Mesenchymal stem cell (in vitro differentiated cells and primary cell): Measurements from ENCODE around the gene CLIP1.

Experiments
- DNase-seq: peaks from one replicate; pipeline ENCODE4 v3.0.0-alpha.2; 2013
- H2AFZ ChIP-seq: one replicate; pipeline ENCODE4 v1.6.1; 2013; ENCODE audit warnings: low read depth, mild to moderate bottlenecking, control low read depth, inconsistent platforms, low read length, moderate library complexity
- H2AK5ac ChIP-seq: 2 replicates; pipeline ENCODE4 v1.6.1; 2013; ENCODE audit warnings: low read length, moderate library complexity, mild to moderate bottlenecking, inconsistent platforms; ENCODE audit not compliant: severe bottlenecking
- H2BK120ac ChIP-seq: one replicate; pipeline ENCODE4 v1.6.1; 2013; ENCODE audit warnings: low read depth, mild to moderate bottlenecking, inconsistent platforms, low read length, moderate library complexity
- H2BK12ac ChIP-seq, 2 experiments: one replicate each; pipeline ENCODE4 v1.6.1; 2013; ENCODE audit warnings: inconsistent platforms in 2 of 2, low read length in 2 of 2, mild to moderate bottlenecking in 2 of 2, moderate library complexity in 2 of 2, control low read depth in 1 of 2
- H2BK15ac ChIP-seq: one replicate; pipeline ENCODE4 v1.6.1; 2013; ENCODE audit warnings: mild to moderate bottlenecking, low read depth, inconsistent platforms; ENCODE audit not compliant: poor library complexity, severe bottlenecking
- H2BK5ac ChIP-seq: 2 replicates; pipeline ENCODE4 v1.6.1; 2013; ENCODE audit warnings: low read depth, mild to moderate bottlenecking, low read length, control low read depth, inconsistent platforms; ENCODE audit not compliant: poor library complexity, severe bottlenecking
- H3K14ac ChIP-seq, 2 experiments: one replicate each; pipeline ENCODE4 v1.6.1; 2013; ENCODE audit warnings: inconsistent platforms in 2 of 2, low read length in 2 of 2, control low read depth in 1 of 2, mild to moderate bottlenecking in 1 of 2, moderate library complexity in 1 of 2
- H3K18ac ChIP-seq, 2 experiments: one replicate each; pipeline ENCODE4 v1.6.1; 2013; ENCODE audit warnings: inconsistent platforms in 2 of 2, low read length in 2 of 2, control low read depth in 1 of 2, low read depth in 1 of 2, mild to moderate bottlenecking in 1 of 2
- H3K23ac ChIP-seq, 2 experiments: one replicate each; pipeline ENCODE4 v1.6.1; 2013; ENCODE audit warnings: inconsistent platforms in 2 of 2, low read length in 2 of 2, mild to moderate bottlenecking in 2 of 2, moderate library complexity in 2 of 2, control low read depth in 1 of 2
- H3K27ac ChIP-seq: 2 replicates; pipeline ENCODE4 v1.5.1; 2013; ENCODE audit warnings: mild to moderate bottlenecking, moderate library complexity, low read length, control low read depth, inconsistent platforms; ENCODE audit not compliant: poor library complexity, severe bottlenecking
- H3K27me3 ChIP-seq, 2 experiments: 2 replicates each; pipeline versions ENCODE4 v1.6.1 to v1.7.0; 2013; ENCODE audit warnings: low read length in 2 of 2, mild to moderate bottlenecking in 2 of 2, moderate library complexity in 2 of 2, control low read depth in 1 of 2, inconsistent platforms in 1 of 2; ENCODE audit not compliant: control insufficient read depth in 1 of 2, insufficient read depth in 1 of 2
- H3K36me3 ChIP-seq, 2 experiments: 2 replicates each; pipeline versions ENCODE4 v1.6.1 to v1.7.0; 2013; ENCODE audit warnings: low read length in 2 of 2, control low read depth in 1 of 2, inconsistent platforms in 1 of 2, low read depth in 1 of 2, mild to moderate bottlenecking in 1 of 2; ENCODE audit not compliant: insufficient read depth in 2 of 2, control insufficient read depth in 1 of 2
- H3K4ac ChIP-seq, 2 experiments: one replicate each; pipeline ENCODE4 v1.6.1; 2013; ENCODE audit warnings: inconsistent platforms in 2 of 2, low read length in 2 of 2, mild to moderate bottlenecking in 2 of 2, moderate library complexity in 2 of 2, control low read depth in 1 of 2, low read depth in 1 of 2
- H3K4me1 ChIP-seq: 2 replicates; pipeline ENCODE4 v1.6.1; 2013; ENCODE audit warnings: low read depth, low read length, control low read depth; ENCODE audit not compliant: control insufficient read depth, insufficient read depth
- H3K4me2 ChIP-seq: 2 replicates; pipeline ENCODE4 v1.6.1; 2013; ENCODE audit warnings: low read length, mild to moderate bottlenecking, inconsistent platforms; ENCODE audit not compliant: poor library complexity, severe bottlenecking
- H3K4me3 ChIP-seq, 2 experiments: 2 replicates each; pipeline versions ENCODE4 v1.5.1 to v1.7.0; 2013; ENCODE audit warnings: low read length in 2 of 2, mild to moderate bottlenecking in 2 of 2, control low read depth in 1 of 2, low read depth in 1 of 2; ENCODE audit not compliant: insufficient read depth in 1 of 2
- H3K79me1 ChIP-seq: replicated peaks from 2 replicates; pipeline ENCODE4 v1.6.1; 2013; ENCODE audit warnings: mild to moderate bottlenecking, control low read depth, low read length, inconsistent platforms; ENCODE audit not compliant: poor library complexity, severe bottlenecking
- H3K9ac ChIP-seq: 2 replicates; pipeline ENCODE4 v1.7.0; 2013; ENCODE audit warnings: mild to moderate bottlenecking, low read length, moderate library complexity
- H3K9me3 ChIP-seq: 2 replicates; pipeline ENCODE4 v1.7.0; 2013; ENCODE audit warnings: mild to moderate bottlenecking, low read length; ENCODE audit not compliant: control insufficient read depth
- H4K8ac ChIP-seq: one replicate; pipeline ENCODE4 v1.6.1; 2013; ENCODE audit warnings: inconsistent platforms, mild to moderate bottlenecking, low read length, moderate library complexity
- H4K91ac ChIP-seq: one replicate; pipeline ENCODE4 v1.6.1; 2013; ENCODE audit warnings: mild to moderate bottlenecking, low read length, inconsistent platforms
- WGBS: methylation state at CpG from one replicate; pipeline ENCODE4 v1.1.7; 2013; ENCODE audit warnings: mixed read lengths; 5-methylcytosine and 5-hydroxymethylcytosine counted together

Gene CLIP1

DNA sequence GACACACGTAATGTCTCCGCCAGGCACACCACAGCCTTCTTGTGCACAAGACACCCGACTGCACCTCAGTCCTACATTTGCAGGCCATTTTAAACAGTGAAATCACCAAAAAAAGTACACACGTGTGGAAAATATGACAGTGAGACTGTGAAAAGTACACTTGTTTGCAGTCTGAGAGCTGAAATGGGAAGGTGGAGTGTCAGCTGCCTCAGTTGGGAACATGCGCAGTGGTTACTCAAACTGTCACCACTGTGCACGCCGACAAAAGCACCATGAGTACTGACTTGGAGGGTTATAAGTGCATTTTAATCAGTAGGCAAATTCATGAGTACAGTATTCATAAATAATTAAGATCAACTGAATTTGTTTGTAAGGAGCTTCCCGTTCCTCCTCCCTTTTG is 171.9 kb downstream of the CLIP1 start:
- no peak for DNase-seq
- no peak overlapping the region for H3K4me2 ChIP-seq
- no peak overlapping the region for H3K27ac ChIP-seq
- H2BK12ac ChIP-seq, result no peak overlapping the region
- no peak overlapping the region for H3K9ac ChIP-seq
- H4K8ac ChIP-seq, result no peak overlapping the region
- H3K9me3 ChIP-seq, result no peaks in the 10 kb centered on the region
- no peak overlapping the region for H2AK5ac ChIP-seq
- no peak overlapping the region for H3K14ac ChIP-seq
- no peaks in the 10 kb centered on the region for H3K27me3 ChIP-seq
- no peak overlapping the region for H4K91ac ChIP-seq
- H3K4ac ChIP-seq, result no peak overlapping the region
- no peak overlapping the region for H2BK5ac ChIP-seq
- no peak overlapping the region for H2BK15ac ChIP-seq
- H3K18ac ChIP-seq, result no peak overlapping the region
- H2BK120ac ChIP-seq, result no peak overlapping the region
- peaks cover 31 to 53% of the 10 kb centered on the region in 2 experiments for H3K36me3 ChIP-seq
- 99% methylated on average over 5 of the region's 8 CpGs for WGBS
- peaks cover 32% of the 10 kb centered on the region for H3K79me1 ChIP-seq
- H2AFZ ChIP-seq, result no peak overlapping the region
- no peak overlapping the region for H3K23ac ChIP-seq
- H3K4me3 ChIP-seq, result no peak overlapping the region
- no peaks in the 10 kb centered on the region for H3K4me1 ChIP-seq

DNA sequence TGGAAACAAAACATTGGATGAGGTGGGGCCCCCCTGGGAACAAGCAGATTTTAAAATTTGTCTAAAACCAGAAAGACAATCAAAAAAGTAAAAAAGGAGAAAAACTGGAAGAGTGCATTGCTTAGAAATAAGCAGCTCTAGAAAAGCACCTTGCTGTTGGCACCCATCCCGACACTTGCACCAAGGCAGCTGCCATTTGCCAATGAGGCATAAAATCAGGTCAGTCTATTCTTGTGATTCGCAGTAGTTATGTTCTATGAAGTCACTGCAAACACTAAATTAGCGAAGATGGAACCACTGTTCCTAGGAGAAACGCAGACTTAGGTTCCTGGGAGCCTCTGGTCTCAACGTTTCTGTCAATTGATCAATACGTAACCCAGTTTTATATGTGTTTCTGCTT is 172.4 kb downstream of the CLIP1 start:
- Histone ChIP-seq H3K79me1 (peaks cover 32% of the 10 kb centered on the region), H3K36me3 (peaks cover 31 to 53% of the 10 kb centered on the region in 2 experiments), H3K4ac (no peak overlapping the region), H2BK120ac (no peak overlapping the region), H3K9me3 (no peaks in the 10 kb centered on the region), H2BK5ac (no peak overlapping the region), H3K27me3 (no peaks in the 10 kb centered on the region), H2AK5ac (no peak overlapping the region), H4K8ac (no peak overlapping the region), H3K18ac (no peak overlapping the region), H3K4me2 (no peak overlapping the region), H2BK15ac (no peak overlapping the region), H2AFZ (no peak overlapping the region), H2BK12ac (no peak overlapping the region), H3K23ac (no peak overlapping the region), H3K27ac (no peak overlapping the region), H4K91ac (no peak overlapping the region), H3K14ac (no peak overlapping the region), H3K4me1 (no peaks in the 10 kb centered on the region), H3K4me3 (no peak overlapping the region), H3K9ac (no peak overlapping the region)
- WGBS, result 97% methylated on average over 6 of the region's 6 CpGs
- no peak for DNase-seq

DNA sequence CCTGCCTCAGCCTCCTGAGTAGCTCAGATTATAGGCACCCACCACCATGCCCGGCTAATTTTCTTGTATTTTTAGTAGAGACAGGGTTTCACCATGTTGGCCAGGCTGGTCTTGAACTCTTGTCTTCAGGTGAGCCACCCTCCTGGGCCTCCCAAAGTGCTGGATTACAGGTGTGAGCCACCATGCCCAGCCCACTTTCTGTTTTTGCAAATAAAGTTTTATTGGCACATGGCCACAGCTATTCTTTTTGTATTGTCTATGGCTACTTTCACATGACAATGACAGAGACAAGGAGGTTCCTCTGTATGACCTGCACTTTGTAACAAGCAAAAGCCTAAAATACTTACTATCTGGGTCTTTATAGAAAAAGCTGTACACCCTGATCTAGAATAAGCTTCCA is 176.9 kb downstream of the CLIP1 start:
- Histone ChIP-seq H2AK5ac (no peak overlapping the region), H3K14ac (no peak overlapping the region), H3K4me3 (no peak overlapping the region), H3K4me2 (no peak overlapping the region), H2AFZ (no peak overlapping the region), H3K9ac (no peak overlapping the region), H3K79me1 (peaks cover 13% of the 10 kb centered on the region), H3K27me3 (no peaks in the 10 kb centered on the region), H3K4ac (no peak overlapping the region), H3K4me1 (no peaks in the 10 kb centered on the region), H3K23ac (no peak overlapping the region), H2BK5ac (no peak overlapping the region), H3K18ac (no peak overlapping the region), H2BK120ac (no peak overlapping the region), H4K8ac (no peak overlapping the region), H3K27ac (no peak overlapping the region), H2BK15ac (no peak overlapping the region), H2BK12ac (no peak overlapping the region), H3K36me3 (peaks cover 29 to 63% of the 10 kb centered on the region in 2 experiments), H3K9me3 (no peaks in the 10 kb centered on the region), H4K91ac (no peak overlapping the region)
- DNase-seq, result no peak
- 100% methylated on average over 1 of the region's 1 CpG for WGBS

DNA sequence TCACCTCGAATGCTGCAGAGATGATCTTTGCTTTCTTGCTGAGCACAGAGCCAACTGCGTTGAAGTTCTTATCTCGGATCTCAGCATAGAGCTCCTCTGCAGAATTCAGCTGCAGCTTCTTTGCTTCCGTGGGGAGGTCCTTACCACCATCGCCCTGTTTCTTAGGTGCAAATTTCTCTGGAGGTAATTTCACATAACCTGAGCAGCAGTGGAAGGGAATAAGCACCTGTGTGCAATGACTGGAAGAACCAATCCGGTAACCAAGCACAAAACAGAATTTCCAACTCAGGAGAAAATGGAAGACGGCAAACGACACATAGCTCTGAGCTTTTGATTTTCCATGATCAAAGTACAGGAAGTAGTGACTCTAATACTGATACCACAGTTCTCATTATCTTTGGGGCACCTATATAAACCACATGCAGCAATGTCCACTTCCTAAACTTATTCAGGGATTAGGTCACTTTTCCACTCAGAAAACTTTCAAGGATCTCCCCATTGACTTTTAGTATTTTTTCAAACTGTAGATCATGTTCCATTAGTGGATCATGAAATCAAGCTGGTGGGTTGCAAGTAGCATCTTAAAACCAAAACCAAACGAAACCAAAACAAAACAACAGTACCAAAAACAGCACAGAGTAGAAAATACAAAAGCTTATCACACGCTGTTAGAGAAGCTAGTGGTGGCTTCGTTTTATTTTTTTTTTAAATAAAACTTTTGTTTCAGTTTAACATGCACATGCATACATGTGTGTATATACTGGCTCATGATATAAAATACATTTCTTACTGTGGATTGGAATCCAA is 177.7 kb downstream of the CLIP1 start:
- H4K8ac ChIP-seq, result no peak overlapping the region
- no peak overlapping the region for H2AK5ac ChIP-seq
- no peak overlapping the region for H3K23ac ChIP-seq
- H3K4ac ChIP-seq, result no peak overlapping the region
- peaks cover 9% of the 10 kb centered on the region for H3K79me1 ChIP-seq
- DNase-seq, result no peak
- no peak overlapping the region for H2BK12ac ChIP-seq
- no peaks in the 10 kb centered on the region for H3K4me1 ChIP-seq
- no peak overlapping the region for H2BK120ac ChIP-seq
- no peak overlapping the region for H3K4me3 ChIP-seq
- no peak overlapping the region for H3K27ac ChIP-seq
- no peak overlapping the region for H3K4me2 ChIP-seq
- H4K91ac ChIP-seq, result no peak overlapping the region
- H2BK15ac ChIP-seq, result no peak overlapping the region
- H3K14ac ChIP-seq, result no peak overlapping the region
- no peak overlapping the region for H2AFZ ChIP-seq
- H3K9ac ChIP-seq, result no peak overlapping the region
- peaks cover 29 to 63% of the 10 kb centered on the region in 2 experiments for H3K36me3 ChIP-seq
- no peak overlapping the region for H3K18ac ChIP-seq
- H2BK5ac ChIP-seq, result no peak overlapping the region
- no peaks in the 10 kb centered on the region for H3K9me3 ChIP-seq
- 98% methylated on average over 8 of the region's 11 CpGs for WGBS
- no peaks in the 10 kb centered on the region for H3K27me3 ChIP-seq
